Right hindlimb (tissue), 1 donor: Measurements from ENCODE around the gene NOL3.
A peak's percentile ranks its signal among the peaks of the same experiment; 100 is the strongest.

Experiments used
- DNase-seq: peaks from one replicate; pipeline ENCODE4 v3.0.0-alpha.2; 2018

NOL3 gene

GRCh38 chr16:67155295-67156142, 14.8 kb upstream of the NOL3 start:
- DNase-seq: peak; percentile 80

GRCh38 chr16:67156143-67156844, 14.0 kb upstream of the NOL3 start:
- DNase-seq: no peak

- no peak for DNase-seq
Observed at GRCh38 chr16:67157106-67157748, 13.1 kb upstream of the NOL3 start.

GRCh38 chr16:67157892-67158635, 12.3 kb upstream of the NOL3 start:
- DNase-seq: no peak

GRCh38 chr16:67158637-67159600, 11.4 kb upstream of the NOL3 start:
- no peak for DNase-seq

- DNase-seq: no peak
Observed at GRCh38 chr16:67161595-67162058, 8.7 kb upstream of the NOL3 start.

- DNase-seq: no peak
Observed at GRCh38 chr16:67162506-67163163, 7.7 kb upstream of the NOL3 start.

GRCh38 chr16:67163164-67163998, 7.0 kb upstream of the NOL3 start:
- no peak for DNase-seq

- no peak for DNase-seq
Observed at GRCh38 chr16:67163999-67164558, 6.3 kb upstream of the NOL3 start.

GRCh38 chr16:67164599-67165061, 5.7 kb upstream of the NOL3 start, which contains the start of gene HSF4:
HSF4 (plus strand) TSS chr16:67164745; CDS start chr16:67164812, 67 bp downstream.
- no peak for DNase-seq

- no peak for DNase-seq
Observed at GRCh38 chr16:67165121-67166078, 4.9 kb upstream of the NOL3 start.

- DNase-seq: no peak
Observed at GRCh38 chr16:67166110-67166547, 4.2 kb upstream of the NOL3 start.

GRCh38 chr16:67166598-67167168, 3.7 kb upstream of the NOL3 start:
- DNase-seq: no peak

- no peak for DNase-seq
Observed at GRCh38 chr16:67167588-67167987, 2.8 kb upstream of the NOL3 start.

- DNase-seq: no peak
Observed at GRCh38 chr16:67169011-67169451, 1.3 kb upstream of the NOL3 start.

GRCh38 chr16:67169642-67170167, 633 bp upstream of the NOL3 start:
- no peak for DNase-seq

GRCh38 chr16:67170949-67171649, 761 bp downstream of the NOL3 start:
- no peak for DNase-seq
